Stomach (tissue), 4 donors: ENCODE data around the gene STIP1.

ENCODE experiments used
- EP300 ChIP-seq: sonication (generic); formaldehyde crosslinking; IDR thresholded peaks from one replicate; pipeline ENCODE4 v1.6.1; 2017; ENCODE audit warnings: antibody characterized with exemption
- POLR2A ChIP-seq, 4 donors: fragments of 450-650 bp; IDR thresholded peaks; one replicate each; pipeline ENCODE4 v1.6.1; 2016; ENCODE audit warnings: antibody characterized with exemption in 4 of 4, control low read depth in 2 of 4, mild to moderate bottlenecking in 1 of 4, moderate library complexity in 1 of 4
- POLR2AphosphoS5 ChIP-seq, 3 donors: sonication (generic); formaldehyde crosslinking; IDR thresholded peaks; one replicate each; pipeline ENCODE4 v1.6.1; 2016; ENCODE audit warnings: antibody characterized with exemption in 3 of 3
- TF ChIP-seq, protein P1 (sequence below), 7 experiments: fragments of 450-650 bp in 4 of 7; fragments of 200-600 bp in 3 of 7; sonication (generic) in 3 of 7; IDR thresholded peaks; one replicate each; pipeline ENCODE4 v1.5.1; 2016 to 2019; ENCODE audit warnings: antibody characterized with exemption in 7 of 7, control low read depth in 2 of 7, mild to moderate bottlenecking in 1 of 7

DNA sequence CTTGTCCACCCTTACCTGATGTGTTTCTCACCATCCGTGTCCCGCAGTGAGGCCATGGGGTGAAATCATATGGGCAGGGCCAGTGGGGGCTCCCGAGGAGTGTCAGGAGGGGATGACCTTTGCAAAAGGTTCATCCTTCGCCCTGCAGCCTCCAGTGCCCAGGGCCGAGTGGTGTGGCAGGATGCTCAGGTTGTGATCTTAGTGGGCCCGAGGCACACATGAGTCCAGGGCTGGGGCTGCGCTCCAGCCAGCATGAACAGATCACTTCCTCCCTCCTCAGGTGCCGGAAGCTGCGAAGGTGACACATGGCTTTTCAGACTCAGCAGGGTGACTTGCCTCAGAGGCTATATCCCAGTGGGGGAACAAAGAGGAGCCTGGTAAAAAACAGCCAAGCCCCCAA lies 52.1 kb downstream of the STIP1 start:
- TF ChIP-seq, protein P1, sequence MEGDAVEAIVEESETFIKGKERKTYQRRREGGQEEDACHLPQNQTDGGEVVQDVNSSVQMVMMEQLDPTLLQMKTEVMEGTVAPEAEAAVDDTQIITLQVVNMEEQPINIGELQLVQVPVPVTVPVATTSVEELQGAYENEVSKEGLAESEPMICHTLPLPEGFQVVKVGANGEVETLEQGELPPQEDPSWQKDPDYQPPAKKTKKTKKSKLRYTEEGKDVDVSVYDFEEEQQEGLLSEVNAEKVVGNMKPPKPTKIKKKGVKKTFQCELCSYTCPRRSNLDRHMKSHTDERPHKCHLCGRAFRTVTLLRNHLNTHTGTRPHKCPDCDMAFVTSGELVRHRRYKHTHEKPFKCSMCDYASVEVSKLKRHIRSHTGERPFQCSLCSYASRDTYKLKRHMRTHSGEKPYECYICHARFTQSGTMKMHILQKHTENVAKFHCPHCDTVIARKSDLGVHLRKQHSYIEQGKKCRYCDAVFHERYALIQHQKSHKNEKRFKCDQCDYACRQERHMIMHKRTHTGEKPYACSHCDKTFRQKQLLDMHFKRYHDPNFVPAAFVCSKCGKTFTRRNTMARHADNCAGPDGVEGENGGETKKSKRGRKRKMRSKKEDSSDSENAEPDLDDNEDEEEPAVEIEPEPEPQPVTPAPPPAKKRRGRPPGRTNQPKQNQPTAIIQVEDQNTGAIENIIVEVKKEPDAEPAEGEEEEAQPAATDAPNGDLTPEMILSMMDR (IDR thresholded peaks at IDR 0.05) = no peak
- TF ChIP-seq POLR2A (IDR thresholded peaks at IDR 0.05) = no peak
- no peak for TF ChIP-seq POLR2AphosphoS5 (IDR thresholded peaks at IDR 0.05)
- TF ChIP-seq EP300 = no peak
